Uterus (tissue), 2 donors: ENCODE results near the gene RAD51B.

ENCODE experiments used
- CTCF ChIP-seq, 4 experiments: fragments of 200-600 bp in 2 of 4; fragments of 450-650 bp in 2 of 4; sonication (generic) in 2 of 4; IDR thresholded peaks; one replicate each; pipeline ENCODE4 v1.5.1; 2016 to 2019; ENCODE audit warnings: antibody characterized with exemption in 4 of 4, mild to moderate bottlenecking in 2 of 4, moderate library complexity in 1 of 4
- POLR2A ChIP-seq, 2 donors: fragments of 450-650 bp; IDR thresholded peaks; one replicate each; pipeline ENCODE4 v1.6.1; 2016; ENCODE audit warnings: antibody characterized with exemption in 2 of 2, mild to moderate bottlenecking in 1 of 2, moderate library complexity in 1 of 2

- TF ChIP-seq POLR2A (IDR thresholded peaks at IDR 0.05) (no peak), CTCF (IDR thresholded peaks at IDR 0.05) (no peak)
Measured at GRCh38 chr14:68307790-68308168, 488.2 kb downstream of the RAD51B start.
